WERI-Rb-1 (cell line): ENCODE measurements around the gene CSF2.

ENCODE experiments used
- DNase-seq: peaks from one replicate; pipeline ENCODE4 v3.0.0-alpha.2; 2020
- H3K27ac ChIP-seq: fragments of 250-450 bp; sonication (Bioruptor Pico); 2 replicates; pipeline ENCODE4 v1.5.1; 2020; ENCODE audit warnings: mild to moderate bottlenecking, moderate library complexity
- H3K27me3 ChIP-seq: fragments of 250-450 bp; sonication (Bioruptor Pico); 2 replicates; pipeline ENCODE4 v1.5.1; 2021; ENCODE audit warnings: mild to moderate bottlenecking, low read depth, moderate library complexity; ENCODE audit not compliant: insufficient read depth, severe bottlenecking
- H3K36me3 ChIP-seq: fragments of 250-450 bp; sonication (Bioruptor Pico); 2 replicates; pipeline ENCODE4 v1.5.1; 2020; ENCODE audit warnings: mild to moderate bottlenecking, moderate library complexity
- H3K4me3 ChIP-seq: 2 replicates; pipeline ENCODE4 v1.5.1; 2011; ENCODE audit warnings: low read depth, mild to moderate bottlenecking, control low read depth, low read length
- H3K9me3 ChIP-seq: fragments of 250-450 bp; sonication (Bioruptor Pico); 2 replicates; pipeline ENCODE4 v1.5.1; 2021; ENCODE audit warnings: mild to moderate bottlenecking, moderate library complexity; ENCODE audit not compliant: severe bottlenecking
- TF ChIP-seq, protein P1 (sequence below): IDR thresholded peaks from 2 replicates; pipeline ENCODE4 v1.5.1; 2011; ENCODE audit warnings: low read depth, mild to moderate bottlenecking, control low read depth, inconsistent platforms, low read length

Gene CSF2

DNA sequence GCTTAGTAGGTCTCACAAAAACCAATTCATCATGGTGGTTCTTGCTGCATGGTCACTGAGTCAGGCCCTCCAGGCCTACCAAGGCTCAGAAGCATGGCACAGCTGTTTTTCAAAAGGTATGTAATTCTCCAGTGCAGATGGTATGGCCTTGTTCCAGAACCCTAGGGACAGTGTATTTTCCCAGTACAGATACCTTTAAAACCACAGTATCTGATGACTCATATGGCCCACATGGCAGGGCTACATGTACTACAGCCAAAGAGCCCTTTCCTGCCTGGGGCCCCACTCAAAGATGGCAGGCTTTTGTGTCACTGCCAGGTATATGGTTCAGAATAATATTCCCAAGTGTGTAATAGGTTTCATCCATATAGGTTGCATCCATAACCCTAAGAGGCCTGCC, 16.5 kb downstream of the CSF2 start:
- no peaks in the 10 kb centered on the region for H3K36me3 ChIP-seq
- no peak overlapping the region for H3K4me3 ChIP-seq
- H3K9me3 ChIP-seq, result no peaks in the 10 kb centered on the region
- no peak overlapping the region for H3K27ac ChIP-seq
- TF ChIP-seq, protein P1, sequence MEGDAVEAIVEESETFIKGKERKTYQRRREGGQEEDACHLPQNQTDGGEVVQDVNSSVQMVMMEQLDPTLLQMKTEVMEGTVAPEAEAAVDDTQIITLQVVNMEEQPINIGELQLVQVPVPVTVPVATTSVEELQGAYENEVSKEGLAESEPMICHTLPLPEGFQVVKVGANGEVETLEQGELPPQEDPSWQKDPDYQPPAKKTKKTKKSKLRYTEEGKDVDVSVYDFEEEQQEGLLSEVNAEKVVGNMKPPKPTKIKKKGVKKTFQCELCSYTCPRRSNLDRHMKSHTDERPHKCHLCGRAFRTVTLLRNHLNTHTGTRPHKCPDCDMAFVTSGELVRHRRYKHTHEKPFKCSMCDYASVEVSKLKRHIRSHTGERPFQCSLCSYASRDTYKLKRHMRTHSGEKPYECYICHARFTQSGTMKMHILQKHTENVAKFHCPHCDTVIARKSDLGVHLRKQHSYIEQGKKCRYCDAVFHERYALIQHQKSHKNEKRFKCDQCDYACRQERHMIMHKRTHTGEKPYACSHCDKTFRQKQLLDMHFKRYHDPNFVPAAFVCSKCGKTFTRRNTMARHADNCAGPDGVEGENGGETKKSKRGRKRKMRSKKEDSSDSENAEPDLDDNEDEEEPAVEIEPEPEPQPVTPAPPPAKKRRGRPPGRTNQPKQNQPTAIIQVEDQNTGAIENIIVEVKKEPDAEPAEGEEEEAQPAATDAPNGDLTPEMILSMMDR, result no peak
- H3K27me3 ChIP-seq, result no peaks in the 10 kb centered on the region
- no peak for DNase-seq

DNA sequence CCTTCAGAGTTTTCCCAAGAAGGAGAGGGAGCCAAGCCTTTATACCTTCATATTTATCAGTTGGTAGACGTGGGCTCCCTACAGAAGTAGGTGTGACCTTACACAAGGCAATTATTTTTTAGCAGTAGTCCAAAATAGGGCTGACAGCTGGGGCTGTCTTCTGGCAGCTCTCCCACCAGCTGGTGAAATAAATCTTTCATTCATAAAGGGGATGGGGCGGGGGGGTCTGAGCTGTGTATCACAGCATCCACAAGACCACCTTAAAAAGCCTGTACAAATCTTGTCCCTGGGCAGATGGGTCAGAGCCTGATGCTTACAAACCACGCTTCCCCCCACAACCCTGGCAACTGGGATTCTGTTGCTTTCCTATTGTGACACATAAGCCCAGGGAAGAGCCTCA, 19.7 kb downstream of the CSF2 start:
- TF ChIP-seq, protein P1, result no peak
- DNase-seq, result no peak
- no peak overlapping the region for H3K27ac ChIP-seq
- no peaks in the 10 kb centered on the region for H3K36me3 ChIP-seq
- no peak overlapping the region for H3K4me3 ChIP-seq
- no peaks in the 10 kb centered on the region for H3K27me3 ChIP-seq
- H3K9me3 ChIP-seq, result no peaks in the 10 kb centered on the region

DNA sequence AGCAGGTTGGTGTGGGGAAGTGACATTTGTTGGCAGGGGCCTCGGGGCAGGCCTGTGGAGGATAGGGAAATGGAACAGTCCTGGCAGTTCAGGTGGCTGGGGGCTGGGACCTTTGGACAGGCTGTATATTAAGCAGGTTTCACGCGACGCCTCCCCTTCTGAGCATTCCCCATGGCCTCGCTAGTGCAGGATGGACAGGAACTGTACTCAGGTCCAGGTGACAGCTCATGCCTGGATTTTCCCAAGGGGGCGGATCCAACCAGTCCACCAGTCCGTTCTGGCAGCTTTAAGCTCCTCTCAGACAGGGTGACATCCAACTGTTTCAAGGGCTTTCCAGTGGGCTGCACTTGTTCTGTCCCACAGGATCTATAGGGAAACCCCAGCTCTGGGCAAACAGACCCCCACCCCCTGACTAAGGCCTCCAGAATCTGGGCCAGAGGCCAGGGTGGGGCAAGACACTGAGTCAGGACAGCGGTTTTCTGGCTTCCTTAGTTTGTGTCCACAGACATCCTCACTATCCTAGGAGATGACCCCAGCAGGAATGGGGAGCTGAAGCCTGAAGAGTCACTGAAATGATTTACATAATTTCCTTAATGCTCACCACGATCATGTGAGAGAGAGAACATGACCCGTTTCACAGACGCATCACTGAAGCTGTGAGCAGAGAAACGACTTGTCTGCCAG, 20.9 kb downstream of the CSF2 start:
- Histone ChIP-seq H3K4me3 (no peak overlapping the region), H3K27me3 (no peaks in the 10 kb centered on the region), H3K9me3 (no peaks in the 10 kb centered on the region), H3K36me3 (no peaks in the 10 kb centered on the region), H3K27ac (no peak overlapping the region)
- TF ChIP-seq, protein P1, result no peak
- DNase-seq, result peak; percentile 42

DNA sequence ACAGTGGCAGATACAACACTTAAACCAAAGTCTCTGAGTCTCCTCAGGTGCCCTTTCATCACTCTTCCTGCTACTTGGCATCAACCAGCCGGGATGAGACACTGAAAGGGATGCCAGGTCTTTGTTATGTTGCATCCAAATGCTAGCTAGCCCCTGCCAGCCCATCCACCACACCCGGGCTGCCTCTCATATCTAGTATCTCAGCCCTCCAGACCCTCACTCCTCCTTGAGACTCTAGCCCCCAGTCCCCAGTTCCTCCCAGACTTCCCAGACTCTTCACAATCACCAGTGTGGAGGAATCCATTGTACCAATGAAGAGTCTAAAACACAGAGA, 21.5 kb downstream of the CSF2 start:
- H3K4me3 ChIP-seq, result no peak overlapping the region
- H3K27ac ChIP-seq, result no peak overlapping the region
- TF ChIP-seq, protein P1, result no peak
- no peak for DNase-seq
- H3K27me3 ChIP-seq, result no peaks in the 10 kb centered on the region
- H3K9me3 ChIP-seq, result no peaks in the 10 kb centered on the region
- H3K36me3 ChIP-seq, result no peaks in the 10 kb centered on the region

DNA sequence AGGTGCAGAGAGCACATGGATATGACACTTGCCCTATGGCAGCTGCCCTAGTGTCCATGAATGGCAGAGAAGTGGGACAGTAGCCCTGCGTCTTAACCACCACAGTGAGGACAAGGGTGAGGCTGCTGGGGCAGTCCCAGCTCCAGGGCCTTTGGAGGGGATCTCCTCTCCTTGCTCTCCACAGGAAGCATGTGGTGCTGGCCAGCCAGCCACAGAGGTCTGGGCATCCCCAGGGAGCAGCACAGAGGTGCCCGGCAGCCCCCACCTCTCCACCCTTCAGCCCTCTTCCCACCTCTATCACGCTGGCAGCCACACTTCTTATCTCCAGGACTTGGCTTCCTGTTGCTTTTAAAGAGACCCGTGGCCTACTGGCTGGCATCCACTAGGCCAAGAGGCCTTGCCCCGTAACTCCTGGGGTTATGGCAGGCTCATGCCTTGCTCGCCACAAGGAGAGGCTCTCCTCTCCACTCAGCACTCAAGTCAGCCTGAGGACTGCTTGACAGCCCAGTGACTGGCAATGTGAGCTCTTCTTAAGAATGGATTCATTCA, 21.9 kb downstream of the CSF2 start:
- no peaks in the 10 kb centered on the region for H3K9me3 ChIP-seq
- no peak overlapping the region for H3K4me3 ChIP-seq
- H3K27me3 ChIP-seq, result no peaks in the 10 kb centered on the region
- no peak overlapping the region for H3K27ac ChIP-seq
- no peaks in the 10 kb centered on the region for H3K36me3 ChIP-seq
- TF ChIP-seq, protein P1, result no peak
- no peak for DNase-seq

DNA sequence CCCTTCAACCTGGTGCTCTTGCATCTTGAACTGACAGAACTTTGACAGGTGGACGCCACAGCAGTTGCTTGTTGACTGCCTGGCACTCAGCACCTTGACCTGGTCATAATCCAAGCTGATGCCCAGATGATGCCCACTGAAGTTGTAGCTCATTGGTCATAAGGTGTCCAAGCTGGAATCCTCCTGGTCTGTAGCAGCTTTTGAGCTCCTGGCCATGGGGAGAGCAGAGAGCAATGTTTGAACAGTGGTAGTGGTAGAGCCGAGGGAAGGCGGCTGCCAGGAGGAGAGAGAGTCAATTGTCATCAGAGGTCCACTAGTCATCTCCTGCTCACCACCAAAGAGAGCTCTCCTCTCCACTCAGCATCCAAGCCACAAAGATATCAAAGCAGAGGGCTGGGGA, 23.3 kb downstream of the CSF2 start:
- H3K4me3 ChIP-seq, result no peak overlapping the region
- H3K9me3 ChIP-seq, result no peaks in the 10 kb centered on the region
- no peaks in the 10 kb centered on the region for H3K36me3 ChIP-seq
- TF ChIP-seq, protein P1, result no peak
- H3K27me3 ChIP-seq, result no peaks in the 10 kb centered on the region
- no peak for DNase-seq
- H3K27ac ChIP-seq, result no peak overlapping the region
